Measurements from ENCODE around the gene ATXN1. TPM values are rescaled to one million over a fixed set of nuclear protein-coding genes. Genes with fewer than 3 reads are reported as not detected.

ATXN1 gene
- total and polyA plus RNA-seq, 2 of the 13 experiments (the other 11 are each of a cell fraction or from before 2014, with no cell fraction given) = 20.7 to 39.5 TPM

GRCh38 chr6:16683641-16684194, 77.5 kb downstream of the ATXN1 start (continued):
- TF ChIP-seq GMEB1 (CRISPR knock-in tag; IDR thresholded peaks at IDR 0.05; ENCODE audit: borderline replicate concordance) (no peak), ZFP91 (CRISPR knock-in tag; IDR thresholded peaks at IDR 0.05; ENCODE audit: borderline replicate concordance) (no peak), TP53 (CRISPR knock-in tag; conservative IDR thresholded peaks at IDR 0.05) (no peak), SAP130 (CRISPR knock-in tag; IDR thresholded peaks at IDR 0.05; ENCODE audit: low read depth) (peak; percentile 56), MIXL1 (CRISPR knock-in tag; IDR thresholded peaks at IDR 0.05) (no peak), ZNF512B (CRISPR knock-in tag; IDR thresholded peaks at IDR 0.05; ENCODE audit: borderline replicate concordance) (0 out of 2 replicates have a peak, but pooled peaks have one; percentile 70), ZBTB3 (CRISPR knock-in tag; IDR thresholded peaks at IDR 0.05; ENCODE audit: borderline replicate concordance, low read depth) (peak; percentile 25; the same call in 1 of the 2 replicates), NCOR1 (IDR thresholded peaks at IDR 0.05; ENCODE audit: borderline replicate concordance, low read length) (peak; percentile 40; the same call in 1 of the 2 replicates), ZNF773 (CRISPR knock-in tag; IDR thresholded peaks at IDR 0.05; ENCODE audit: borderline replicate concordance) (no peak), TBP (CRISPR knock-in tag; IDR thresholded peaks at IDR 0.05) (no peak), KAT8 (CRISPR knock-in tag; IDR thresholded peaks at IDR 0.05) (no peak), MYC (CRISPR knock-in tag; IDR thresholded peaks at IDR 0.05; ENCODE audit: borderline replicate concordance) (no peak), SOX5 (CRISPR knock-in tag; IDR thresholded peaks at IDR 0.05; ENCODE audit: borderline replicate concordance) (peak; percentile 11; the same call in 1 of the 2 replicates), ZFYVE20 (CRISPR knock-in tag; IDR thresholded peaks at IDR 0.05; ENCODE audit: borderline replicate concordance, low read depth) (no peak), CHCHD3 (CRISPR knock-in tag; IDR thresholded peaks at IDR 0.05) (no peak), SSRP1 (CRISPR knock-in tag; IDR thresholded peaks at IDR 0.05) (no peak), BHLHE40 (IDR thresholded peaks at IDR 0.05; ENCODE audit: low read length) (0 out of 2 replicates have a peak, but pooled peaks have one; percentile 16), ZSCAN29 (CRISPR knock-in tag; conservative IDR thresholded peaks at IDR 0.05) (no peak), CEBPB (IDR thresholded peaks at IDR 0.05; ENCODE audit: borderline replicate concordance, low read depth, low read length) (no peak), NR1H2 (CRISPR knock-in tag; IDR thresholded peaks at IDR 0.05; ENCODE audit: borderline replicate concordance, low read depth) (no peak), FUBP1 (CRISPR knock-in tag; IDR thresholded peaks at IDR 0.05; ENCODE audit: borderline replicate concordance) (no peak), ATF1 (CRISPR knock-in tag; IDR thresholded peaks at IDR 0.05) (no peak), TBX3 (IDR thresholded peaks at IDR 0.05; ENCODE audit: borderline replicate concordance) (no peak), ZNF510 (CRISPR knock-in tag; IDR thresholded peaks at IDR 0.05; ENCODE audit: low read depth) (no peak)
